MM.1S (cell line): ENCODE measurements around the gene ITPR1.

Experiments
- DNase-seq: peaks from one replicate; pipeline ENCODE4 v3.0.0-alpha.2; 2015
- H2AFZ ChIP-seq: fragments of 300-600 bp; sonication (generic); 2 replicates; pipeline ENCODE4 v1.6.0; 2016; ENCODE audit warnings: antibody characterized with exemption, low read length
- H3F3A ChIP-seq: fragments of 300-600 bp; sonication (generic); 2 replicates; pipeline ENCODE4 v1.6.1; 2016; ENCODE audit warnings: mild to moderate bottlenecking, antibody characterized with exemption, low read length, moderate library complexity, mixed read lengths; ENCODE audit not compliant: insufficient read depth
- H3K27ac ChIP-seq: fragments of 300-600 bp; sonication (generic); 2 replicates; pipeline ENCODE4 v1.5.1; 2016; ENCODE audit warnings: mild to moderate bottlenecking, low read length
- H3K27me3 ChIP-seq: fragments of 300-600 bp; sonication (generic); replicated peaks from 2 replicates; pipeline ENCODE4 v1.6.0; 2016; ENCODE audit warnings: low read length; ENCODE audit not compliant: insufficient read depth
- H3K36me3 ChIP-seq: fragments of 300-600 bp; sonication (generic); replicated peaks from 2 replicates; pipeline ENCODE4 v1.6.1; 2016; ENCODE audit warnings: mild to moderate bottlenecking, low read length, mixed read lengths; ENCODE audit not compliant: insufficient read depth
- H3K4me1 ChIP-seq: fragments of 300-600 bp; sonication (generic); 2 replicates; pipeline ENCODE4 v1.6.1; 2016; ENCODE audit warnings: low read length, mixed read lengths
- H3K4me2 ChIP-seq: fragments of 300-600 bp; sonication (generic); 2 replicates; pipeline ENCODE4 v1.6.0; 2016; ENCODE audit warnings: low read depth, low read length
- H3K4me3 ChIP-seq: fragments of 300-600 bp; sonication (generic); 2 replicates; pipeline ENCODE4 v1.5.1; 2016; ENCODE audit warnings: low read length, mixed read lengths
- H3K79me2 ChIP-seq: fragments of 300-600 bp; sonication (generic); 2 replicates; pipeline ENCODE4 v1.6.1; 2016; ENCODE audit warnings: mixed run types, low read length, mixed read lengths
- H3K9ac ChIP-seq: fragments of 300-600 bp; sonication (generic); 2 replicates; pipeline ENCODE4 v1.6.1; 2016; ENCODE audit warnings: low read length, mixed read lengths
- H3K9me2 ChIP-seq: fragments of 300-600 bp; sonication (generic); replicated peaks from 2 replicates; pipeline ENCODE4 v1.6.1; 2016; ENCODE audit warnings: mild to moderate bottlenecking, low read length, mixed read lengths; ENCODE audit not compliant: insufficient read depth
- H3K9me3 ChIP-seq: fragments of 300-600 bp; sonication (generic); replicated peaks from 2 replicates; pipeline ENCODE4 v1.6.1; 2016; ENCODE audit warnings: mild to moderate bottlenecking, low read length, mixed read lengths; ENCODE audit not compliant: insufficient read depth
- H4K20me1 ChIP-seq: fragments of 300-600 bp; sonication (generic); 2 replicates; pipeline ENCODE4 v1.6.1; 2016; ENCODE audit warnings: mild to moderate bottlenecking, low read length, moderate library complexity, mixed read lengths; ENCODE audit not compliant: insufficient read depth
- EZH2 ChIP-seq: fragments of 300-600 bp; sonication (generic); optimal IDR thresholded peaks from 2 replicates; pipeline ENCODE3; 2017; ENCODE audit warnings: low read depth, mild to moderate bottlenecking, antibody characterized with exemption, low read length, mixed read lengths
- EZH2phosphoT487 ChIP-seq: fragments of 300-600 bp; sonication (generic); IDR thresholded peaks from 2 replicates; pipeline ENCODE4 v1.6.1; 2018; ENCODE audit warnings: antibody characterized with exemption, low read length
- TF ChIP-seq, protein P1 (sequence below): fragments of 300-600 bp; sonication (generic); IDR thresholded peaks from 2 replicates; pipeline ENCODE4 v1.5.1; 2016; ENCODE audit warnings: antibody characterized with exemption, low read length, mixed read lengths

The ITPR1 gene

DNA sequence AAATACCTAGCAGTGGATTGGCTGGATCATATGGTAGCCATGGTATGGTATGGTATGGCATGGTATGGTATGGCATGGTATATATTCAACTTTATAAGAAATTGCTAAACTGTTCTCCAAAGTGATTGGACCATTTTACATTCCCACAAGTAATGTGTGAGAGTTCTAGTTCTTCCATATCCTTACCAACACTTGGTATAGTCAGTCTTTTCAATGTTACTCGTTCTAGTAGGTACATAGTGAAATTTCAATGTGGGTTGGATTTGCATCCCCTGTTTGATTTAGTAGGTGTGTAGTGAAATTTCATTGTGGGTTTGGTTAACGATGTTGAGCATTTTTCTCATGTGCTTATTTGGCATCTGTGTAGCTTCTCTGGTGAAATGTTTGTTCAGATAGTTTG lies 154.3 kb downstream of the ITPR1 start:
- TF ChIP-seq, protein P1, sequence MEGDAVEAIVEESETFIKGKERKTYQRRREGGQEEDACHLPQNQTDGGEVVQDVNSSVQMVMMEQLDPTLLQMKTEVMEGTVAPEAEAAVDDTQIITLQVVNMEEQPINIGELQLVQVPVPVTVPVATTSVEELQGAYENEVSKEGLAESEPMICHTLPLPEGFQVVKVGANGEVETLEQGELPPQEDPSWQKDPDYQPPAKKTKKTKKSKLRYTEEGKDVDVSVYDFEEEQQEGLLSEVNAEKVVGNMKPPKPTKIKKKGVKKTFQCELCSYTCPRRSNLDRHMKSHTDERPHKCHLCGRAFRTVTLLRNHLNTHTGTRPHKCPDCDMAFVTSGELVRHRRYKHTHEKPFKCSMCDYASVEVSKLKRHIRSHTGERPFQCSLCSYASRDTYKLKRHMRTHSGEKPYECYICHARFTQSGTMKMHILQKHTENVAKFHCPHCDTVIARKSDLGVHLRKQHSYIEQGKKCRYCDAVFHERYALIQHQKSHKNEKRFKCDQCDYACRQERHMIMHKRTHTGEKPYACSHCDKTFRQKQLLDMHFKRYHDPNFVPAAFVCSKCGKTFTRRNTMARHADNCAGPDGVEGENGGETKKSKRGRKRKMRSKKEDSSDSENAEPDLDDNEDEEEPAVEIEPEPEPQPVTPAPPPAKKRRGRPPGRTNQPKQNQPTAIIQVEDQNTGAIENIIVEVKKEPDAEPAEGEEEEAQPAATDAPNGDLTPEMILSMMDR, result no peak
- TF ChIP-seq EZH2 (no peak), EZH2phosphoT487 (no peak)
- H3K4me3 ChIP-seq, result no peak overlapping the region
- H3K27me3 ChIP-seq, result no peaks in the 10 kb centered on the region
- no peak overlapping the region for H3K4me2 ChIP-seq
- no peak overlapping the region for H3K9ac ChIP-seq
- H3K9me3 ChIP-seq, result no peaks in the 10 kb centered on the region
- H3K4me1 ChIP-seq, result no peaks in the 10 kb centered on the region
- H2AFZ ChIP-seq, result no peak overlapping the region
- H3F3A ChIP-seq, result no peaks in the 10 kb centered on the region
- H3K9me2 ChIP-seq, result no peaks in the 10 kb centered on the region
- no peaks in the 10 kb centered on the region for H3K79me2 ChIP-seq
- H3K27ac ChIP-seq, result no peak overlapping the region
- no peak for DNase-seq
- H4K20me1 ChIP-seq, result no peaks in the 10 kb centered on the region
- no peaks in the 10 kb centered on the region for H3K36me3 ChIP-seq

GRCh38 chr3:4655145-4656045 lies 162.2 kb downstream of the ITPR1 start:
- Histone ChIP-seq H2AFZ (no peak overlapping the region), H3K27me3 (no peaks in the 10 kb centered on the region), H3K9me3 (no peaks in the 10 kb centered on the region), H3K9ac (no peak overlapping the region), H3K4me2 (no peak overlapping the region), H3K4me3 (no peak overlapping the region), H3K36me3 (no peaks in the 10 kb centered on the region), H4K20me1 (no peaks in the 10 kb centered on the region), H3K4me1 (no peaks in the 10 kb centered on the region), H3K9me2 (no peaks in the 10 kb centered on the region), H3K79me2 (no peaks in the 10 kb centered on the region), H3F3A (no peaks in the 10 kb centered on the region), H3K27ac (no peak overlapping the region)
- TF ChIP-seq EZH2phosphoT487, result no peak
- TF ChIP-seq, protein P1, result no peak
- no peak for TF ChIP-seq EZH2
- DNase-seq, result no peak

DNA sequence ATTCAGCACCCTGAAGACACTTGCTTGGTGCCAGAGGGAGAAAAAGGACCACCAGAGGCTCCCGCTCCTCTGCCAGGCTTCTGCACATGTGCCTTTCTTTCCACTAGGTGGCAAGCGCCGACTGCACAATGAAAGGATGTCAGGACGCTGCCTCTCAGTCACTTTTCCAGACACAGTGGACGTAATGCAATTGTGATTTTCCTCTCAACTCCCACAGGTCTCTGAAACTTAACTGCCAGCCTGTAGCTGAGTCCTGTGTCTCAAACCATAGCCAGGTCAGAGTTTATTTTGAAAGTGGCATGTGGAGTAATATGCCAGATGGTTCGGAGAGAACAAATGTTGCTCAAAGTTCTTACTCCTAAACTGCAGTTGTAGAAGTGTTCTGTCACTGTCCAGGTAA lies 162.9 kb downstream of the ITPR1 start:
- no peak overlapping the region for H3K27ac ChIP-seq
- no peak for DNase-seq
- H3F3A ChIP-seq, result no peaks in the 10 kb centered on the region
- H4K20me1 ChIP-seq, result no peaks in the 10 kb centered on the region
- H3K4me1 ChIP-seq, result no peaks in the 10 kb centered on the region
- no peaks in the 10 kb centered on the region for H3K9me2 ChIP-seq
- H3K4me2 ChIP-seq, result no peak overlapping the region
- H2AFZ ChIP-seq, result no peak overlapping the region
- H3K36me3 ChIP-seq, result no peaks in the 10 kb centered on the region
- H3K9me3 ChIP-seq, result no peaks in the 10 kb centered on the region
- H3K79me2 ChIP-seq, result no peaks in the 10 kb centered on the region
- TF ChIP-seq EZH2 (no peak), EZH2phosphoT487 (no peak)
- TF ChIP-seq, protein P1, result peak; percentile 40
- no peaks in the 10 kb centered on the region for H3K27me3 ChIP-seq
- H3K9ac ChIP-seq, result no peak overlapping the region
- H3K4me3 ChIP-seq, result no peak overlapping the region
